A673 (cell line): ENCODE data around the gene CXCL12.

ENCODE experiments used
- CTCF ChIP-seq: fragments of 300-800, 200-600 bp; sonication (generic); conservative IDR thresholded peaks from 2 replicates; pipeline ENCODE4 v1.5.1; 2017; ENCODE audit warnings: low read depth, mild to moderate bottlenecking, antibody characterized with exemption, low read length, moderate library complexity, mixed read lengths
- EZH2 ChIP-seq: fragments of 200-600 bp; sonication (generic); IDR thresholded peaks from 2 replicates; pipeline ENCODE4 v1.6.1; 2017; ENCODE audit warnings: borderline replicate concordance, low read depth, mild to moderate bottlenecking, mixed read lengths, antibody characterized with exemption, low read length; ENCODE audit not compliant: poor library complexity, severe bottlenecking

GRCh38 chr10:44426247-44427034, 41.5 kb upstream of the CXCL12 start:
- TF ChIP-seq CTCF (no peak), EZH2 (no peak)
